ENCODE measurements around the gene KCNG2.

KCNG2 gene

GRCh38 chr18:79814373-79814772 is 16.6 kb downstream of the KCNG2 start:
- Histone ChIP-seq H3K9ac (ENCODE audit: low read depth, low read length, poor library complexity) (no peak overlapping the region), H3K14ac (ENCODE audit: low read length) (no peak overlapping the region), H3K27me3 (ENCODE audit: control insufficient read depth in 3 of 3, insufficient read depth in 3 of 3, low read depth in 1 of 3, low read length in 3 of 3) (peaks cover 0 to 21% (median 0%) of the 10 kb centered on the region in 3 experiments), H2BK120ac (ENCODE audit: low read depth, low read length) (no peak overlapping the region), H3K9me3 (replicated peaks in 1 of 2; ENCODE audit: control insufficient read depth in 2 of 2, insufficient read depth in 1 of 2, low read depth in 1 of 2, low read length in 2 of 2) (no peaks in the 10 kb centered on the region), H3K36me3 (replicated peaks in 1 of 2; ENCODE audit: control insufficient read depth in 2 of 2, insufficient read depth in 2 of 2, low read length in 2 of 2) (peaks cover 0 to 2% of the 10 kb centered on the region in 2 donors), H2BK5ac (ENCODE audit: low read length) (no peak overlapping the region), H3K4me1 (ENCODE audit: control insufficient read depth in 2 of 2, insufficient read depth in 1 of 2, low read depth in 1 of 2, low read length in 2 of 2) (no peaks in the 10 kb centered on the region), H3K23ac (ENCODE audit: low read depth, low read length, poor library complexity) (no peak overlapping the region), H3K4ac (ENCODE audit: low read length) (no peak overlapping the region), H4K8ac (ENCODE audit: low read depth, low read length) (no peak overlapping the region), H3K18ac (ENCODE audit: low read length) (no peak overlapping the region), H3K4me3 (ENCODE audit: low read length in 2 of 2) (no peak overlapping the region), H3K4me2 (ENCODE audit: insufficient read depth, low read length, poor library complexity, severe bottlenecking) (no peak overlapping the region), H3K27ac (replicated peaks; ENCODE audit: low read length) (no peak overlapping the region), H2BK12ac (ENCODE audit: low read length) (no peak overlapping the region), H3K79me1 (ENCODE audit: low read depth, low read length) (no peaks in the 10 kb centered on the region), H2AK5ac (ENCODE audit: low read depth, low read length) (no peak overlapping the region), H2AFZ (ENCODE audit: low read length) (no peak overlapping the region), H2BK15ac (ENCODE audit: low read length) (no peak overlapping the region), H4K91ac (ENCODE audit: low read depth, low read length, poor library complexity) (no peak overlapping the region)
- DNase-seq (ENCODE audit: low spot score): no peak
- WGBS, 2 donors (ENCODE audit: extremely low coverage in 2 of 2, insufficient read length in 2 of 2, insufficient replicate concordance in 1 of 2): no CpG with 5 or more reads among the region's 7 CpGs

- Histone ChIP-seq H3K36me3 (replicated peaks in 1 of 2; ENCODE audit: control insufficient read depth in 2 of 2, insufficient read depth in 2 of 2, low read length in 2 of 2) (peaks cover 0 to 2% of the 10 kb centered on the region in 2 donors), H2BK12ac (ENCODE audit: low read length) (no peak overlapping the region), H3K9me3 (replicated peaks in 1 of 2; ENCODE audit: control insufficient read depth in 2 of 2, insufficient read depth in 1 of 2, low read depth in 1 of 2, low read length in 2 of 2) (no peaks in the 10 kb centered on the region), H3K23ac (ENCODE audit: low read depth, low read length, poor library complexity) (no peak overlapping the region), H2AFZ (ENCODE audit: low read length) (no peak overlapping the region), H3K4ac (ENCODE audit: low read length) (no peak overlapping the region), H2AK5ac (ENCODE audit: low read depth, low read length) (no peak overlapping the region), H3K79me1 (ENCODE audit: low read depth, low read length) (no peaks in the 10 kb centered on the region), H3K27me3 (ENCODE audit: control insufficient read depth in 3 of 3, insufficient read depth in 3 of 3, low read depth in 1 of 3, low read length in 3 of 3) (peaks cover 0 to 21% (median 0%) of the 10 kb centered on the region in 3 experiments), H2BK15ac (ENCODE audit: low read length) (no peak overlapping the region), H3K14ac (ENCODE audit: low read length) (no peak overlapping the region), H3K4me2 (ENCODE audit: insufficient read depth, low read length, poor library complexity, severe bottlenecking) (no peak overlapping the region), H3K4me1 (ENCODE audit: control insufficient read depth in 2 of 2, insufficient read depth in 1 of 2, low read depth in 1 of 2, low read length in 2 of 2) (no peaks in the 10 kb centered on the region), H3K4me3 (ENCODE audit: low read length in 2 of 2) (no peak overlapping the region), H4K8ac (ENCODE audit: low read depth, low read length) (no peak overlapping the region), H3K27ac (replicated peaks; ENCODE audit: low read length) (no peak overlapping the region), H2BK5ac (ENCODE audit: low read length) (peak overlapping the region; percentile 78), H4K91ac (ENCODE audit: low read depth, low read length, poor library complexity) (no peak overlapping the region), H3K9ac (ENCODE audit: low read depth, low read length, poor library complexity) (no peak overlapping the region), H2BK120ac (ENCODE audit: low read depth, low read length) (no peak overlapping the region), H3K18ac (ENCODE audit: low read length) (no peak overlapping the region)
- WGBS, 2 donors (ENCODE audit: extremely low coverage in 2 of 2, insufficient read length in 2 of 2, insufficient replicate concordance in 1 of 2): no CpG with 5 or more reads among the region's 9 CpGs
- DNase-seq (ENCODE audit: low spot score): no peak
These were observed 17.9 kb downstream of the KCNG2 start for GRCh38 chr18:79815657-79816056.

GRCh38 chr18:79816092-79816491 is 18.4 kb downstream of the KCNG2 start:
- H2BK12ac ChIP-seq (ENCODE audit: low read length): no peak overlapping the region
- DNase-seq (ENCODE audit: low spot score): no peak
- no peak overlapping the region for H4K91ac ChIP-seq (ENCODE audit: low read depth, low read length, poor library complexity)
- no peaks in the 10 kb centered on the region for H3K9me3 ChIP-seq (replicated peaks in 1 of 2; ENCODE audit: control insufficient read depth in 2 of 2, insufficient read depth in 1 of 2, low read depth in 1 of 2, low read length in 2 of 2)
- peaks cover 0 to 21% (median 0%) of the 10 kb centered on the region in 3 experiments for H3K27me3 ChIP-seq (ENCODE audit: control insufficient read depth in 3 of 3, insufficient read depth in 3 of 3, low read depth in 1 of 3, low read length in 3 of 3)
- H3K27ac ChIP-seq (replicated peaks; ENCODE audit: low read length): no peak overlapping the region
- no peak overlapping the region for H2AFZ ChIP-seq (ENCODE audit: low read length)
- H3K36me3 ChIP-seq (replicated peaks in 1 of 2; ENCODE audit: control insufficient read depth in 2 of 2, insufficient read depth in 2 of 2, low read length in 2 of 2): peaks cover 0 to 2% of the 10 kb centered on the region in 2 donors
- H2BK15ac ChIP-seq (ENCODE audit: low read length): no peak overlapping the region
- no peaks in the 10 kb centered on the region for H3K4me1 ChIP-seq (ENCODE audit: control insufficient read depth in 2 of 2, insufficient read depth in 1 of 2, low read depth in 1 of 2, low read length in 2 of 2)
- no peak overlapping the region for H2BK5ac ChIP-seq (ENCODE audit: low read length)
- no peak overlapping the region for H3K4me2 ChIP-seq (ENCODE audit: insufficient read depth, low read length, poor library complexity, severe bottlenecking)
- H3K4me3 ChIP-seq (ENCODE audit: low read length in 2 of 2): no peak overlapping the region
- no peak overlapping the region for H2BK120ac ChIP-seq (ENCODE audit: low read depth, low read length)
- H3K23ac ChIP-seq (ENCODE audit: low read depth, low read length, poor library complexity): no peak overlapping the region
- no peak overlapping the region for H3K4ac ChIP-seq (ENCODE audit: low read length)
- no peaks in the 10 kb centered on the region for H3K79me1 ChIP-seq (ENCODE audit: low read depth, low read length)
- H3K9ac ChIP-seq (ENCODE audit: low read depth, low read length, poor library complexity): no peak overlapping the region
- H3K14ac ChIP-seq (ENCODE audit: low read length): no peak overlapping the region
- no peak overlapping the region for H2AK5ac ChIP-seq (ENCODE audit: low read depth, low read length)
- no peak overlapping the region for H3K18ac ChIP-seq (ENCODE audit: low read length)
- WGBS, 2 donors (ENCODE audit: extremely low coverage in 2 of 2, insufficient read length in 2 of 2, insufficient replicate concordance in 1 of 2): no CpG with 5 or more reads among the region's 14 CpGs
- H4K8ac ChIP-seq (ENCODE audit: low read depth, low read length): no peak overlapping the region

- no peak overlapping the region for H2BK12ac ChIP-seq (ENCODE audit: low read length)
- peak overlapping the region; percentile 5 for H3K14ac ChIP-seq (ENCODE audit: low read length)
- peak overlapping the region in 1 of 2 donors; percentile 62 for H3K4me3 ChIP-seq (ENCODE audit: low read length in 2 of 2)
- H3K27ac ChIP-seq (replicated peaks; ENCODE audit: low read length): no peak overlapping the region
- no peaks in the 10 kb centered on the region for H3K9me3 ChIP-seq (replicated peaks in 1 of 2; ENCODE audit: control insufficient read depth in 2 of 2, insufficient read depth in 1 of 2, low read depth in 1 of 2, low read length in 2 of 2)
- peak overlapping the region; percentile 65 for H3K9ac ChIP-seq (ENCODE audit: low read depth, low read length, poor library complexity)
- peak overlapping the region; percentile 6 for H3K23ac ChIP-seq (ENCODE audit: low read depth, low read length, poor library complexity)
- no peak overlapping the region for H3K4me2 ChIP-seq (ENCODE audit: insufficient read depth, low read length, poor library complexity, severe bottlenecking)
- H2AFZ ChIP-seq (ENCODE audit: low read length): no peak overlapping the region
- H3K27me3 ChIP-seq (ENCODE audit: control insufficient read depth in 3 of 3, insufficient read depth in 3 of 3, low read depth in 1 of 3, low read length in 3 of 3): peaks cover 0 to 21% (median 0%) of the 10 kb centered on the region in 3 experiments
- DNase-seq (ENCODE audit: low spot score): no peak
- no CpG with 5 or more reads among the region's 18 CpGs for WGBS, 2 donors (ENCODE audit: extremely low coverage in 2 of 2, insufficient read length in 2 of 2, insufficient replicate concordance in 1 of 2)
- H4K91ac ChIP-seq (ENCODE audit: low read depth, low read length, poor library complexity): peak overlapping the region; percentile 50
- peaks cover 0 to 2% of the 10 kb centered on the region in 2 donors for H3K36me3 ChIP-seq (replicated peaks in 1 of 2; ENCODE audit: control insufficient read depth in 2 of 2, insufficient read depth in 2 of 2, low read length in 2 of 2)
- no peaks in the 10 kb centered on the region for H3K4me1 ChIP-seq (ENCODE audit: control insufficient read depth in 2 of 2, insufficient read depth in 1 of 2, low read depth in 1 of 2, low read length in 2 of 2)
- no peak overlapping the region for H2BK15ac ChIP-seq (ENCODE audit: low read length)
- H2BK5ac ChIP-seq (ENCODE audit: low read length): no peak overlapping the region
- no peak overlapping the region for H4K8ac ChIP-seq (ENCODE audit: low read depth, low read length)
- no peak overlapping the region for H2BK120ac ChIP-seq (ENCODE audit: low read depth, low read length)
- H3K4ac ChIP-seq (ENCODE audit: low read length): no peak overlapping the region
- no peaks in the 10 kb centered on the region for H3K79me1 ChIP-seq (ENCODE audit: low read depth, low read length)
- no peak overlapping the region for H2AK5ac ChIP-seq (ENCODE audit: low read depth, low read length)
- peak overlapping the region; percentile 27 for H3K18ac ChIP-seq (ENCODE audit: low read length)
These were observed 19.4 kb downstream of the KCNG2 start for GRCh38 chr18:79816981-79817606.

Measured in neuronal stem cell (in vitro differentiated cells).